OCI-LY3 (cell line): Measurements from ENCODE around the gene DNAAF8.

Source experiments
- H2AFZ ChIP-seq: fragments of 200-600, 300-600 bp; shearing (Covaris generic); 2 replicates; pipeline ENCODE4 v1.6.0; 2014; ENCODE audit warnings: antibody characterized with exemption, low read depth, low read length
- H3K27ac ChIP-seq: fragments of 200-600, 300-600 bp; sonication (generic); 2 replicates; pipeline ENCODE4 v1.5.1; 2014; ENCODE audit warnings: mild to moderate bottlenecking, low read length, moderate library complexity, mixed read lengths
- H3K27me3 ChIP-seq: fragments of 200-600, 300-600 bp; sonication (generic); 2 replicates; pipeline ENCODE4 v1.6.1; 2014; ENCODE audit warnings: low read depth, low read length, mixed read lengths
- H3K36me3 ChIP-seq: fragments of 200-600, 300-600 bp; sonication (generic); replicated peaks from 2 replicates; pipeline ENCODE3; 2014; ENCODE audit warnings: low read depth, low read length, mixed read lengths
- H3K4me1 ChIP-seq: fragments of 300-600, 200-600 bp; sonication (generic); 2 replicates; pipeline ENCODE4 v1.6.1; 2014; ENCODE audit warnings: low read length, mixed read lengths
- H3K4me2 ChIP-seq: fragments of 200-600, 300-600 bp; sonication (generic); 2 replicates; pipeline ENCODE4 v1.6.1; 2014; ENCODE audit warnings: low read length, mixed read lengths
- H3K4me3 ChIP-seq: fragments of 300-600, 200-600 bp; sonication (generic); 2 replicates; pipeline ENCODE4 v1.5.1; 2014; ENCODE audit warnings: antibody characterized with exemption, mild to moderate bottlenecking, low read length, moderate library complexity
- H3K79me2 ChIP-seq: fragments of 300-600, 200-600 bp; shearing (Covaris generic); 2 replicates; pipeline ENCODE4 v1.6.1; 2014; ENCODE audit warnings: mild to moderate bottlenecking, low read length, mixed read lengths
- H3K9ac ChIP-seq: fragments of 300-600, 200-600 bp; shearing (Covaris generic); 2 replicates; pipeline ENCODE4 v1.6.0; 2014; ENCODE audit warnings: mild to moderate bottlenecking, low read length, moderate library complexity
- H3K9me3 ChIP-seq: fragments of 200-600, 300-600 bp; shearing (Covaris generic); 2 replicates; pipeline ENCODE4 v1.6.1; 2014; ENCODE audit warnings: low read length, mixed read lengths; ENCODE audit not compliant: insufficient read depth
- H4K20me1 ChIP-seq: fragments of 200-600, 300-600 bp; sonication (generic); 2 replicates; pipeline ENCODE4 v1.6.1; 2016; ENCODE audit warnings: low read length, mixed read lengths; ENCODE audit not compliant: insufficient read depth
- CTCF ChIP-seq: fragments of 200-600, 300-600 bp; sonication (generic); IDR thresholded peaks from 2 replicates; pipeline ENCODE4 v1.5.1; 2014; ENCODE audit warnings: antibody characterized with exemption, low read length, low read depth
- EZH2phosphoT487 ChIP-seq: fragments of 200-600 bp; shearing (Covaris generic); IDR thresholded peaks from 2 replicates; pipeline ENCODE4 v1.6.1; 2018; ENCODE audit warnings: antibody characterized with exemption, mixed run types, low read depth

Gene DNAAF8

GRCh38 chr16:4760221-4760910 is 26.0 kb downstream of the DNAAF8 start:
- TF ChIP-seq CTCF (no peak), EZH2phosphoT487 (no peak)
- Histone ChIP-seq H3K79me2 (peaks cover 4% of the 10 kb centered on the region; the same call in 1 of the 2 replicates), H3K9me3 (no peaks in the 10 kb centered on the region), H3K9ac (no peak overlapping the region), H3K4me1 (no peaks in the 10 kb centered on the region), H3K4me3 (no peak overlapping the region), H3K27me3 (no peaks in the 10 kb centered on the region), H4K20me1 (no peaks in the 10 kb centered on the region), H3K4me2 (no peak overlapping the region), H2AFZ (no peak overlapping the region), H3K36me3 (peaks cover 34% of the 10 kb centered on the region), H3K27ac (no peak overlapping the region)

- H3K27ac ChIP-seq = no peak overlapping the region
Measured at GRCh38 chr16:4762205-4762604, 27.9 kb downstream of the DNAAF8 start.

GRCh38 chr16:4763791-4764190 is 29.5 kb downstream of the DNAAF8 start:
- no peak overlapping the region for H3K4me2 ChIP-seq
- peaks cover 6% of the 10 kb centered on the region for H3K4me1 ChIP-seq
- H3K9ac ChIP-seq = no peak overlapping the region
- no peaks in the 10 kb centered on the region for H3K27me3 ChIP-seq
- H3K79me2 ChIP-seq = peaks cover 18% of the 10 kb centered on the region
- peaks cover 23% of the 10 kb centered on the region for H3K36me3 ChIP-seq
- H4K20me1 ChIP-seq = no peaks in the 10 kb centered on the region
- TF ChIP-seq CTCF = no peak
- no peak for TF ChIP-seq EZH2phosphoT487
- H3K27ac ChIP-seq = no peak overlapping the region
- H3K4me3 ChIP-seq = no peak overlapping the region
- no peaks in the 10 kb centered on the region for H3K9me3 ChIP-seq
- no peak overlapping the region for H2AFZ ChIP-seq

More at GRCh38 chr16:4762205-4762604, 27.9 kb downstream of the DNAAF8 start:
- TF ChIP-seq EZH2phosphoT487 = no peak
- no peak for TF ChIP-seq CTCF
- Histone ChIP-seq H3K36me3 (peaks cover 26% of the 10 kb centered on the region), H3K79me2 (peaks cover 18% of the 10 kb centered on the region), H4K20me1 (no peaks in the 10 kb centered on the region), H3K4me3 (no peak overlapping the region), H2AFZ (no peak overlapping the region), H3K4me2 (no peak overlapping the region), H3K27me3 (no peaks in the 10 kb centered on the region), H3K9me3 (no peaks in the 10 kb centered on the region), H3K9ac (no peak overlapping the region), H3K4me1 (peaks cover 6% of the 10 kb centered on the region)

GRCh38 chr16:4765511-4766474 is 31.5 kb downstream of the DNAAF8 start:
- H3K9me3 ChIP-seq = no peaks in the 10 kb centered on the region
- peak overlapping the region; percentile 78 for H3K4me2 ChIP-seq
- TF ChIP-seq EZH2phosphoT487 (no peak), CTCF (no peak)
- H3K9ac ChIP-seq = peak overlapping the region; percentile 69
- no peaks in the 10 kb centered on the region for H4K20me1 ChIP-seq
- peaks cover 10% of the 10 kb centered on the region for H3K4me1 ChIP-seq
- H3K27me3 ChIP-seq = no peaks in the 10 kb centered on the region
- no peak overlapping the region for H2AFZ ChIP-seq
- no peak overlapping the region for H3K27ac ChIP-seq
- peaks cover 18% of the 10 kb centered on the region for H3K79me2 ChIP-seq
- peak overlapping the region; percentile 81 for H3K4me3 ChIP-seq
- H3K36me3 ChIP-seq = peaks cover 11% of the 10 kb centered on the region
